ENCODE measurements around the gene DAGLA. TPM values are rescaled to one million over a fixed set of nuclear protein-coding genes. Genes with fewer than 3 reads are reported as not detected.

DAGLA gene
- total and polyA plus RNA-seq, 10 donors: 0.27 to 5.0 (median 3.3) TPM

- H3K9me3 ChIP-seq: no peaks in the 10 kb centered on the region
- DNase-seq: no peak
- TF ChIP-seq POLR2AphosphoS5 (IDR thresholded peaks at IDR 0.05): no peak
- H3K27me3 ChIP-seq (replicated peaks in 1 of 7): no peaks in the 10 kb centered on the region
- no peak overlapping the region for H3K4me3 ChIP-seq
- H3K27ac ChIP-seq: no peak overlapping the region
- intact Hi-C loops (cut with DNase I; ENCODE audit: low total_unique reads): loop anchor here (10.0 kb wide), 2 partner anchors 100 to 150 kb away; partner anchors contain the start of gene FADS3
- peaks cover 10 to 66% (median 33%) of the 10 kb centered on the region in 6 donors for H3K4me1 ChIP-seq
- 86 to 92% (median 89%) methylated on average over 4 of the region's 4 CpGs for WGBS, 5 donors
- H3K36me3 ChIP-seq: peaks cover 0 to 35% (median 14%) of the 10 kb centered on the region in 6 donors
Measured at GRCh38 chr11:61794579-61794978, 114.4 kb downstream of the DAGLA start.

DNA sequence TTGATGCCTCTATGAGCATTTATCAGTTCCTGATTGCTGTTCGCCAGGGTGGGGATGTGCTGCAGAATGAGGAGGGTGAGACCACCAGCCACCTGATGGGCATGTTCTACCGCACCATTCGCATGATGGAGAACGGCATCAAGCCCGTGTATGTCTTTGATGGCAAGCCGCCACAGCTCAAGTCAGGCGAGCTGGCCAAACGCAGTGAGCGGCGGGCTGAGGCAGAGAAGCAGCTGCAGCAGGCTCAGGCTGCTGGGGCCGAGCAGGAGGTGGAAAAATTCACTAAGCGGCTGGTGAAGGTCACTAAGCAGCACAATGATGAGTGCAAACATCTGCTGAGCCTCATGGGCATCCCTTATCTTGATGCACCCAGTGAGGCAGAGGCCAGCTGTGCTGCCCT lies 115.3 kb downstream of the DAGLA start:
- intact Hi-C loops (cut with DNase I; ENCODE audit: low total_unique reads): loop anchor here (5.0 to 10.0 kb wide), 3 partner anchors 99 to 312 kb away; partner anchors contain the start of gene FADS3

DNA sequence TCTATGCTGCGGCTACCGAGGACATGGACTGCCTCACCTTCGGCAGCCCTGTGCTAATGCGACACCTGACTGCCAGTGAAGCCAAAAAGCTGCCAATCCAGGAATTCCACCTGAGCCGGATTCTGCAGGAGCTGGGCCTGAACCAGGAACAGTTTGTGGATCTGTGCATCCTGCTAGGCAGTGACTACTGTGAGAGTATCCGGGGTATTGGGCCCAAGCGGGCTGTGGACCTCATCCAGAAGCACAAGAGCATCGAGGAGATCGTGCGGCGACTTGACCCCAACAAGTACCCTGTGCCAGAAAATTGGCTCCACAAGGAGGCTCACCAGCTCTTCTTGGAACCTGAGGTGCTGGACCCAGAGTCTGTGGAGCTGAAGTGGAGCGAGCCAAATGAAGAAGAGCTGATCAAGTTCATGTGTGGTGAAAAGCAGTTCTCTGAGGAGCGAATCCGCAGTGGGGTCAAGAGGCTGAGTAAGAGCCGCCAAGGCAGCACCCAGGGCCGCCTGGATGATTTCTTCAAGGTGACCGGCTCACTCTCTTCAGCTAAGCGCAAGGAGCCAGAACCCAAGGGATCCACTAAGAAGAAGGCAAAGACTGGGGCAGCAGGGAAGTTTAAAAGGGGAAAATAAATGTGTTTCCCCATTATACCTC lies 115.8 kb downstream of the DAGLA start:
- no peaks in the 10 kb centered on the region for H3K9me3 ChIP-seq
- no peak overlapping the region for H3K4me3 ChIP-seq
- no peak for DNase-seq
- WGBS, 5 donors: 93 to 96% (median 94%) methylated on average over 14 to 18 of the region's 18 CpGs
- H3K27ac ChIP-seq: no peak overlapping the region
- no peak for TF ChIP-seq POLR2A (IDR thresholded peaks at IDR 0.05)
- TF ChIP-seq, protein P1, sequence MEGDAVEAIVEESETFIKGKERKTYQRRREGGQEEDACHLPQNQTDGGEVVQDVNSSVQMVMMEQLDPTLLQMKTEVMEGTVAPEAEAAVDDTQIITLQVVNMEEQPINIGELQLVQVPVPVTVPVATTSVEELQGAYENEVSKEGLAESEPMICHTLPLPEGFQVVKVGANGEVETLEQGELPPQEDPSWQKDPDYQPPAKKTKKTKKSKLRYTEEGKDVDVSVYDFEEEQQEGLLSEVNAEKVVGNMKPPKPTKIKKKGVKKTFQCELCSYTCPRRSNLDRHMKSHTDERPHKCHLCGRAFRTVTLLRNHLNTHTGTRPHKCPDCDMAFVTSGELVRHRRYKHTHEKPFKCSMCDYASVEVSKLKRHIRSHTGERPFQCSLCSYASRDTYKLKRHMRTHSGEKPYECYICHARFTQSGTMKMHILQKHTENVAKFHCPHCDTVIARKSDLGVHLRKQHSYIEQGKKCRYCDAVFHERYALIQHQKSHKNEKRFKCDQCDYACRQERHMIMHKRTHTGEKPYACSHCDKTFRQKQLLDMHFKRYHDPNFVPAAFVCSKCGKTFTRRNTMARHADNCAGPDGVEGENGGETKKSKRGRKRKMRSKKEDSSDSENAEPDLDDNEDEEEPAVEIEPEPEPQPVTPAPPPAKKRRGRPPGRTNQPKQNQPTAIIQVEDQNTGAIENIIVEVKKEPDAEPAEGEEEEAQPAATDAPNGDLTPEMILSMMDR (IDR thresholded peaks at IDR 0.05 in 8 of 11, conservative IDR thresholded peaks at IDR 0.05 in 3 of 11): no peak
- no peak for TF ChIP-seq POLR2AphosphoS5 (IDR thresholded peaks at IDR 0.05)
- no peaks in the 10 kb centered on the region for H3K27me3 ChIP-seq (replicated peaks in 1 of 7)
- peaks cover 10 to 55% (median 30%) of the 10 kb centered on the region in 6 donors for H3K4me1 ChIP-seq
- H3K36me3 ChIP-seq: peaks cover 0 to 25% (median 8%) of the 10 kb centered on the region in 6 donors
- intact Hi-C loops (cut with DNase I; ENCODE audit: low total_unique reads): loop anchor here (5.0 to 10.0 kb wide), 3 partner anchors 99 to 311 kb away; partner anchors contain the start of gene FADS3

More for the DNA sequence above, 115.3 kb downstream of the DAGLA start:
- Histone ChIP-seq H3K4me3 (no peak overlapping the region), H3K36me3 (peaks cover 0 to 26% (median 8%) of the 10 kb centered on the region in 6 donors), H3K27ac (no peak overlapping the region), H3K9me3 (no peaks in the 10 kb centered on the region), H3K4me1 (peaks cover 10 to 60% (median 33%) of the 10 kb centered on the region in 6 donors), H3K27me3 (replicated peaks in 1 of 7) (no peaks in the 10 kb centered on the region)
- 82 to 92% (median 88%) methylated on average over 6 to 12 of the region's 12 CpGs for WGBS, 5 donors
- TF ChIP-seq POLR2AphosphoS5 (IDR thresholded peaks at IDR 0.05) (no peak), POLR2A (IDR thresholded peaks at IDR 0.05) (no peak)
- TF ChIP-seq, protein P1 (IDR thresholded peaks at IDR 0.05 in 8 of 11, conservative IDR thresholded peaks at IDR 0.05 in 3 of 11): no peak
- DNase-seq: peak; percentile 58

Other genes with a start within 250 kb of the DAGLA start
- under 1 TPM in 3 of 7 donors, not detected in 4; 0.27 to 0.37 (median 0.35) TPM for gene LRRC10B, start 171.6 kb upstream of the DAGLA start, total RNA-seq
- under 1 TPM; 0.28 to 0.82 (median 0.32) TPM for gene LRRC10B, start 171.6 kb upstream of the DAGLA start, polyA plus RNA-seq
- 1 to 10 TPM; 1.1 to 5.3 (median 3.3) TPM for gene SYT7, start 99.3 kb upstream of the DAGLA start, total RNA-seq
- under 1 TPM; 0.14 to 0.48 (median 0.43) TPM for gene SYT7, start 99.3 kb upstream of the DAGLA start, polyA plus RNA-seq
- gene MYRF, start 72.2 kb downstream of the DAGLA start, total RNA-seq: 1 to 10 TPM in 1 of 7 donors, under 1 TPM in 6; 0.32 to 1.5 (median 0.79) TPM
- under 1 TPM; 0.15 to 0.50 (median 0.45) TPM for gene MYRF, start 72.2 kb downstream of the DAGLA start, polyA plus RNA-seq
- 10 to 100 TPM; 52.4 to 85.2 (median 62.0) TPM for gene TMEM258, start 112.2 kb downstream of the DAGLA start, total RNA-seq
- gene TMEM258, start 112.2 kb downstream of the DAGLA start, polyA plus RNA-seq: 100 to 1,000 TPM; 122 to 185 (median 125) TPM
- 10 to 100 TPM in 5 of 7 donors, 1 to 10 TPM in 2; 8.9 to 17.2 (median 14.8) TPM for gene FEN1, start 112.5 kb downstream of the DAGLA start, total RNA-seq
- 10 to 100 TPM in 2 of 3 donors, 1 to 10 TPM in 1; 7.3 to 16.7 (median 15.9) TPM for gene FEN1, start 112.5 kb downstream of the DAGLA start, polyA plus RNA-seq
- 10 to 100 TPM in 6 of 7 donors, 1 to 10 TPM in 1; 8.6 to 25.6 (median 12.9) TPM for gene FADS1, start 136.6 kb downstream of the DAGLA start, total RNA-seq
- gene FADS1, start 136.6 kb downstream of the DAGLA start, polyA plus RNA-seq: 1 to 10 TPM; 2.2 to 6.7 (median 3.3) TPM
- 10 to 100 TPM in 5 of 7 donors, 1 to 10 TPM in 2; 2.8 to 20.6 (median 11.1) TPM for gene FADS2, start 147.9 kb downstream of the DAGLA start, total RNA-seq
- 10 to 100 TPM in 2 of 3 donors, 1 to 10 TPM in 1; 5.5 to 16.8 (median 14.6) TPM for gene FADS2, start 147.9 kb downstream of the DAGLA start, polyA plus RNA-seq
- gene FADS3, start 211.2 kb downstream of the DAGLA start, total RNA-seq: 10 to 100 TPM; 26.3 to 40.8 (median 32.0) TPM
- gene FADS3, start 211.2 kb downstream of the DAGLA start, polyA plus RNA-seq: 10 to 100 TPM; 39.3 to 63.6 (median 52.7) TPM
- gene RAB3IL1, start 237.2 kb downstream of the DAGLA start, total RNA-seq: 10 to 100 TPM; 34.3 to 57.1 (median 39.5) TPM
- 10 to 100 TPM in 2 of 3 donors, 1 to 10 TPM in 1; 6.5 to 17.6 (median 14.1) TPM for gene RAB3IL1, start 237.2 kb downstream of the DAGLA start, polyA plus RNA-seq